GM21825 (cell line): ENCODE results near the gene DGKE.
A peak's percentile ranks its signal among the peaks of the same experiment; 100 is the strongest.

ENCODE experiments used
- ATAC-seq: cut with Tn5 transposase; IDR thresholded peaks from one replicate; pipeline ENCODE4 v1.9.1; 2021; ENCODE audit warnings: mild to moderate bottlenecking, moderate library complexity; ENCODE audit not compliant: unreplicated experiment

DGKE gene

DNA sequence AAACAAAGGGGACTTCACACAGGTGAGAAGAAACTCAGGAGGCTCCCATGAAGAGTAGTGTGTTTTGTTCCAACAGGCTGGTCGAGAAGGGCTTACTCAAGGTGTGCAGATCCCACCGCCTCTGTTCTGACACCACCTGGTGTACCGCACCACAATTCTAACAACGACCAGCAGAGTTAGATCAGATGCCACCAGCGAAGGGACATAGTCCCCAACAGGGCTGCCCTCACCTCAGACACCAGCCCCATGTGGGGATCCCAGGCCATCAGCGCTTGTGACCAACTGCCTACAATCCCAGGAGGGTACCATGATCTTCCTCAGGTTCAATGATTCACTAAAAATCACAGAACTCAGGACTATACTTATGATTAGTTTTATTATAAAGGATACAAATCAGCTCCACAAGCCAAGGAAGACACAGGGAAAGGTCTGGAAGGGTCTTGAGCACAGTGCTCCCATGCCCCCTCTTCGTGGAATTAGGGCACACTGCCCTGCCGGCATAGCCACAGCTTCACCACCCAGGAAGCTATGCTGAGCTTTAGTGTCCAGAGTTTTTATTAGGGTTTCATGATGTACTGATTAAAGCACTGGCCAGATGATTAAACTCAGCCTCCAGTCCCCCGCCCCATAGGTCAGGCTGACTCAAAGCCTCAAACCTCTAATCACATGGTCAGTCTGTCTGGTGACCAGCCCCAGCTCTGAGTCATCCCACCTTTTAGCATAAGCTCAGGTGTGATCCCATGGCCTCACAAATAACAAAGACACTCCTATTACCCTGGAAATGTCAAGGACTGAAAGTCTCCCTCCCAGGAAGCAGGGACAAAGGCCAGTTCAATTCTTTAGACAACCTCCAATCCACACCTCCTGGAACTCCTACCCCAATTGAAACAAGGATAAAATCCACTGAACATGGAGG lies 53.9 kb downstream of the DGKE start:
- no peak for ATAC-seq

DNA sequence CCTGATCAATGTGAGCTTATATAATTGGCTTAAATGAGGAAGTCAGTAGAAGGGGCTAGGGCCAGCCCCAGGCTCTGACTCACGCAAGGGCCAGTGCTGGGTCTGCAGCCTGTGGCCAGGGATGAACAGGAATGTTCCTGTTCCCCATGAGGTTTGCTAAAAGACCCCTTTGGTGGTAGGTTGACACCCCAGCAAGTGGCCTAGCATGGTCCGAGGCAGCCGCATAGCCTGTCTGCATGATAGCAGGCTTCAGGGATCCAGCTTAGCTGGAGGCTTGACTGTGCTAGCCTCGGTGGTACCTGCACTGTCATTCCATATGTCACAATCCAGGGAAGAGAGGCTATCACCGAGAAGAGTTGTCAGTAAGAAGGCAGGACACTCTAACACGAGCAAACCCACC lies 56.4 kb downstream of the DGKE start:
- ATAC-seq: no peak

DNA sequence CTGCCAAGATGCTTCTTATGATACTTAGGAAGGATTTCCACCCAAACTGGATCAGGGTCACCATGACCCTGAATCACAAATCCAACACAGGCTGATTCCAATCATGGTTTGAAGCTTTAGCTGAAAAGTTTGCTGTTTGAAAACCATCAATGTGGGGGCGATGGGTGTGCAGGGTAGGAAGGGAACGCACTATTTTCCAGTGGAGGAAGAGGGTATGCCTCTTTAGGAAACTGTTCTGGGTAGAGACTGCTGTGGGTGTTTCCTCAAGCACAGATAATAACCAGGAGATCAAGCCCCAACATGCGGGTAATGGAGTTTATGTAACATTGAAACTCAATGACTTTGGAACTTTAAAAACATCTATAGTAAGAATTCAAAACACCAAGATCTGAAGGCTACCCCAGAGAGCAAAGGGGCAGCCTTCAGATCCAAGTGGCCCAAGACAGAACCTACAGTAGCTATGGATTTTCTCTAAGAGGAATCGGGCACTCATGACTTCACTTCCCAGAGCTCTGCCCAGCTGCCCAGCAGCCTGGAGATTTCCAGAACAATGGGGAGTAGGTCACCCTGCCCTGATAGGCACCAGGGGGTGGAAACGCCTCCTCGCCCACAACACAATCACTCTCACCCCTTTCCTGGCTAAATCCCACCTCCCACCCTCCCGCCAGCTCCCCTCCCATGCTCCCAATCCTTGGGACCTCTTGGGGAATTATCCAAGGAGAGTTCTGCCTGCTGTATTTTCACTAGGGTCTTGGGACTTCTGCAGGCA lies 57.1 kb downstream of the DGKE start:
- no peak for ATAC-seq

DNA sequence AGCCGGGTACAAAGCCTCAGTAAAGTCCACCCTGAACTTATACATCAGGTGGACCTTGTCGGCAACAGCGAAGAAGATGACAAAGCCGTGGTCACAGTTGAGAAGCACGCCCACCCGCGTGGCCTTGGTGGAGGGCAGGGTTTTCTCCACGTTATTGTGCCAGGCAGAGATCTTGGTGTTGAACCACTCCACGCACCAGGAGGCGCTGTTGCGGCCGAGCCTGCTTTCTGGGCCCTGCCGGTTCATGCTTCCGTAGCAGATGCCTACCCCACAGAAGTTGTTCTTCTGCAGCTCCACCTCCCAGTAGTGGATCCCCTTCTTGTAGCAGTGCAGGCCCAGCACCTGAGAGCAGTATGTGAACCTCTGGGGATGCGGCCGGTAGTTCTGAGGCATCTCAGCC lies 57.8 kb downstream of the DGKE start:
- no peak for ATAC-seq

DNA sequence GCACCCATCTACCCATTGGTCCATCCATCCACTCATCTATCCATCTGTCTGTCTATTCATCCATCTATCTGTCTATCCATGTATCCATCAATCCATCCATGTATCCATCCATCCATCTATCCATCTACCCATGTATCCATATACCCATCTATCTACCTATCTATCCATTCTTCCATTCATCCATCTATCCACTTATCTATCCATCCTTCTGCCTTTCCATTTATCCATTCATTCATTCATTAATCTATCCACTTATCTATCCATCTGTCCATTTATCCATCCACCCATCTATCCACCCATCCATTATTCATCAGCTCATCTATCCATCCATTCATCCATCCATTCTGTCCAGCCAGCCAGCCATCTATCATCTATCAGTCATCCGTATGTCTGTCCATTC lies 58.4 kb downstream of the DGKE start:
- no peak for ATAC-seq

DNA sequence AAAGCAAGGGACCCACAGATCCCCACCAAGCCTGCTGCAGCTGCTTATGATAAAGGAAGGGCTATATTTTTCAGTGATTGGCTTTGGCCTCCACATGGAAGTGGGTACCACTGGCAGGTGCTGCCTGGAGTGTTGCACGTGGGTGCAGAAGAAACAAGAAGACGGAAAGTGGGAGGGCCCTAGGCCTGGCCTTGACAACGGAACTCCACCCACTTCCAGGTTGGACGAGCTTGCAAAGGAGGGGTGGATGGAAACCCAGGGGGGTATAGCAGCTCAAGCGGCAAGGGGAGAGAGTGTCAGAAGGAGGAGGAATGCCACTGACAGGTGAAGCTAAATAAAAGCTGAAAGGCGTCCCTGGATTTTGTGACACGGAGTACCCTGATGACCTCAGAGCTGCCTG lies 59.6 kb downstream of the DGKE start:
- ATAC-seq: no peak

DNA sequence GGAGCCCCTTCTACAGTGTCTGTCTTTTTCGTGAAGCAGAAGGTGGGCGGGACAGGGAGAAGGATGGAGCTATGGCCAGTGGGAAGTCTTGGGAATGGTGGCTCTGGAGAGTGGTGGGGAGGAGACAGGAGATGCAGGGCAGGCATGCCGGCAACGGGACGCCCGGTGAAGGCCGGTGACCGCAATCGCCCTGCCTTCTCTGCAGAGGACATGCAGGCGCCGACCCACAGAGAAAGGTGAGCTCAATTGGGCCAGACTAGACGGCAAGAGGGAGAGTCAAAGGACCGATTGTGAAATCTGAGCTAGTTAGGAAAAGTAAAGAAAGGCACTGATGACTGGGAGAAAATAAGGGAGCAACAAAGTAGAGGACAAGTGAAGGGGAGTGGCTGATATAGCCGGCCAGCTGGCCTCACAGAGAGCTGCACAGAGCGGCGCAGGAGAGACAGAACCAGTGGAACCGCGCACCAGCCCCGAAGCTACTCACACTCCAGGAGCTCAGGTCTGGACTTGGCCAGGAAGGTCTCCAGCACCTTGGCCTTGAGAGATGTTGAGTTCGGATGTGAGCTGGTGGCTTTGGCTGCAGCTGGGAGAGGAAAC lies 61.0 kb downstream of the DGKE start:
- no peak for ATAC-seq

DNA sequence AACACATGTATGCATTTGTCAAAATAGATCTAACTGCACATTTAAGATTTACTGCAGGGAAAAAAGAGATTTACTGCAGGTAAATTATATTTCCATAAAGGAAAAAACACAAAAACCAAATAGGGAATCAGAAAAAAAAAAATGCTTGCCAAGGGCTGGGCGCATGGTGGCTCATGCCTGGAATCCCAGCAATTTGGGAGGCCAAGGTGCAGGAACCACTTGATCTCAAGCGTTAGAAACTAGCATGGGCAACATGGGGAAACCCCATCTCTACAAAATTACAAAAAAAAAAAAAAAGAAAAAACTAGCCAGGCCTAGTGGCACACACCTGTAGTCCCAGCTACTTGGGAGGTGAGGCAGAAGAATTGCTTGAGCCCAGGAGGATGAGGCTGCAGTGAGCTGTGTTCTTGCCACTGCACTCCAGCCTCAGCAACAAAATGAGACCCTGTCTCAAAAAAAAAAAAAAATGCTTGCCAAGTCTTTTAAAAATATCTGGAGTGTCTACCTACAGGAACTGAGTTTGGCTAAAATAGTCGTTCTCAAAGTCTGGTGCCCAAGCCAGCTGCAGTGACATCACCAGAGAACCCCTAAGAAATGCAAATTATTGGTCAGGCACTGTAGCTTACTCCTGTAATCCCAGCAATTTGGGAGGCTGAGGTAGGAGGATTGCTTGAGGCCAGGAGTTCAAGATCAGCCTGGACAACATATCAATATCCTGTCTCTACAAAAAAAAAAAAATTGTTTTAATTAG lies 62.4 kb downstream of the DGKE start:
- no peak for ATAC-seq

DNA sequence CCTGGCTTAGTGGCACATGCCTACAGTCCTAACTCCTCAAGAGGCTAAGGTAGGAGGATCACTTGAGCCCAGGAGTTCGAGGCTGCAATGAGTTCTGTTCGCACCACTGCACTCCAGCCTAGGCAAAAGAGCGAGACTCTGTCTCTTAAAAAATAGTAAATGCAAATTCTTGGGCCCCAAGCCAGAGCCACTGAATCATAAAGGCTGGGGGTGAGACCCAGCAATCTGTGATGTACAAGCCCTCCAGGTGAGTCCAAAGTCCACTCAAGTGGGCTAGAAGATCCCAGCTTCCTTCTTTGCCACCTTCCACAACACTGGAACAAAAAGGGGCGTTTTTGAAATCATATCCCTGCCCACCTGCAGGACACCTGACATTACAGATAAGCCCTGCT lies 63.0 kb downstream of the DGKE start:
- ATAC-seq: no peak

DNA sequence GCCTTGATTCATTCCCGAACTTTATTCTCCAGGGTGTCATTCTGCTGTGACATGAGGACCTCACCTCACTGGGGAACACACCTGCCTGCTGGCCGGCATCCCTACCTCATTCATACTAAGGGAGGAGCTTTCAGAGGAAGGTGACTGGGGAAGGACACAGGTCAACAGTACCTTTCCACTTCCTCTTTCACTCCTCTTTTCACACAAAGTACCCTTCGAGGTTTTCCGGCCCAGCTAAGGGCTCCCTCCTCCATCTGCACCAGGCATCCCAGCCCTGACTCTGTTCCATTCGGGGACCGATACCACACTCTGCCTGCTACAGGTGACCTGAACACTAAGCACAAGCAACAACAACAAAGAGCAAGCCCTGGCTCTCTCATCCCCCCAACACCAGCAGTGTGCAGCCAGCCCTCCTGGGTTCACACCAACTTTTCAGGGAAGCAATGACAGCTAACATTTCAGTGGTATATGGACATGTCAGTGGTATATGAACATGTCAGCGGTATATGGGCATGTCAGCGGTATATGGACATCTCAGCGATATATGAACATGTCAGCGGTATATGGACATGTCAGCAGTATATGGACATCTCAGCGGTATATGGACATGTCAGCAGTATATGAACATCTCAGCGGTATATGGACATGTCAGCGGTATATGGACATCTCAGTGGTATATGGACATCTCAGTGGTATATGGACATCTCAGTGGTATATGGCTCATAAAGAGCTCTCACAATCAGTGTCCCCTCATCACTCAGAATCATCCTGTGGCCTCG lies 63.9 kb downstream of the DGKE start:
- ATAC-seq: no peak

DNA sequence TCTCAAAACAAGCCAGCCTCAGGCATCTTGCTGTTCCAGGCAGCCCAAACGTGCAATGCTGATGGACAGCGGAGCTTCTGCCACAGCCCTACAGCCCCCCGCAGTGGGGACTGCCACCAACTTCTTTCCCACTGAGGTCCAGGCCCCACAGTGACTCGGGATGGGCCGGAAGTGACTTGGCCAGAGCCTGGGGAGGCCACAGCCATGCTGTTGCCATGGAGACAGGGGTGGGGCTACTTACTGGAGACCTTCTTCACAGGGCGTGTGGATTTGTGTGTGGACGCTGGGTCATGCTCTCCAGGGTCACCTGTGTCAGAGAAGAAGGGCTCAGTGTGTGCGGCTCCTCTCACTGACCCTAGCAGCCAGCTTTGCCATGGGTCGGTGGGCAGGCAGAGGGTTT lies 64.9 kb downstream of the DGKE start:
- no peak for ATAC-seq

DNA sequence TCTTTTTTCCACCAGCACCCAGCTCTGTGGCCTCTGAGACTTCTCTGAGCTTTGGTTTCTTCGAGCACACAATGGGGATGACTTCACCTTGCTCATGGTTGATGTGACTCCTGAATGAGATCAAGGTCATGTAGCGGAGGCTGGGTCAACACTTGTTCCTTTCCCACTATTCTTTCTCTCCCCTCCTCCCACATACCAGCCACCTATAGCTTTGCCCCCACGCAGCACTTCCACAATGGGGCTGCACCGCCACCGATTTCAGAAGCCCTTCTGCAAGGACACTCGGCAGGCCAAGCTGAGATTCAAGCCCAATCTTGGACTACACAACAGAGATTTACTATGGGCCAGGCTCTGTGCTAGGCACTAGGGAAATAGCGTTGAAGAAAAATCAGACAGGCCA lies 65.5 kb downstream of the DGKE start:
- ATAC-seq: no peak

DNA sequence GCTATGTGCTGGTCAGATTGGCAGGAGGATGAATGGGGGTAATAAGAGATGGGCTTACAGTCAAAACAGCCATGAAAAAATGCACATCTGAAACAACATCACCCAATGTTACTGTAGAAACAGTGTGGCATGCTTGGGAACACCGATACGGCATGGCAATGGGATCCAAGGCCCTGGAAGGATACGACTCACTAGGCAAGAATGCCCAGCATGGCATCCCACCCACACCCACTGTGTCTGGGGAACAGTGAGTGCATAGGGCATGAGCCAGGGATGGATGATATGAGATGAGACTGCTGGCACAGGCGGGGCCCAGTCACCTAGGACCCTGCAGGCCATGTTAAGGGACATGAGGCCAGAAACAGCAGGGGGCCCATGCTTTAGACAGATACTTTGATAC lies 68.4 kb downstream of the DGKE start:
- ATAC-seq: no peak

DNA sequence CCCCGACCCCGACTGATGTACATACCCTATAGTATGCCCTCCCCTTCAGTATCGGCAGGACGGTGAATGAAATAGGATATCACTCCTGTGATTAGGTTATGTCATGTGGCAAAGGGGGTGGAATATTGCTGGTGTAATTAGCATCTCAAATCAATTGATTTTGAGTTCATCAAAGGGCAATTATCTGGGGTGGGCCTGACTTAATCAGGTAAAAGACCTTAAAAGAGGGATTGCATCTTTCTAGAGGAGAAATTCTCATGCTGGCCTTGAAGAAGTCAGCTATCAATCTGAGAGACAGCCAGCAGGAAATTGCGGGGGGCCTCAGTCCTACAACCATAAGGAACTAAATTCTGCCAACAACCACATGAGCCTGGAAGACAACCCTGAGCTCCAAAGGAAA lies 69.6 kb downstream of the DGKE start:
- no peak for ATAC-seq

DNA sequence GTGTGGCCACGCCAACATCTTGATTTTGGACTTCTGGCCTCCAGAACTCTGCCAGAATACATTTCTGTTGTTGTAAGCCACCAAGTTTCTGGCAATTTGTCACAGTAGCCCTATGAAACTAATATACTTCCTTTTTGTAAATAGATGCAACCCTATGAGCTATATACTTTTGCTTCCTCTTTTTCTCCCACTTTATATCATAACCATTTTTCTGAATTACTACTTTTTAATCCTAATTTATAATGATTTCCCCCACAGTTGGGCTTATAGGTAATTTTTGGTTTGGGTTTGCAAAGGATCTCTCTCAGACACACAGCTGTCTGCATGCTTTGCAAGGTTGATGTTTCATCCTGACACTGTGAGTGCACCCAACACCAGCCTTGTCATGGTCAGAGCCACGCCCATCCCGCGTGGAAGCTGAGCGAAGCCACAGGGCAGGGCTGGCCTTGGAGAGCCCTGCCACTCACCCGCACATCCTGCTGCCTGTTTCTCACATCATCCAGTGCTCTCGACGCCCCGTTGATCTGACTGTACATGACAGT lies 74.1 kb downstream of the DGKE start:
- ATAC-seq: peak; percentile 85

DNA sequence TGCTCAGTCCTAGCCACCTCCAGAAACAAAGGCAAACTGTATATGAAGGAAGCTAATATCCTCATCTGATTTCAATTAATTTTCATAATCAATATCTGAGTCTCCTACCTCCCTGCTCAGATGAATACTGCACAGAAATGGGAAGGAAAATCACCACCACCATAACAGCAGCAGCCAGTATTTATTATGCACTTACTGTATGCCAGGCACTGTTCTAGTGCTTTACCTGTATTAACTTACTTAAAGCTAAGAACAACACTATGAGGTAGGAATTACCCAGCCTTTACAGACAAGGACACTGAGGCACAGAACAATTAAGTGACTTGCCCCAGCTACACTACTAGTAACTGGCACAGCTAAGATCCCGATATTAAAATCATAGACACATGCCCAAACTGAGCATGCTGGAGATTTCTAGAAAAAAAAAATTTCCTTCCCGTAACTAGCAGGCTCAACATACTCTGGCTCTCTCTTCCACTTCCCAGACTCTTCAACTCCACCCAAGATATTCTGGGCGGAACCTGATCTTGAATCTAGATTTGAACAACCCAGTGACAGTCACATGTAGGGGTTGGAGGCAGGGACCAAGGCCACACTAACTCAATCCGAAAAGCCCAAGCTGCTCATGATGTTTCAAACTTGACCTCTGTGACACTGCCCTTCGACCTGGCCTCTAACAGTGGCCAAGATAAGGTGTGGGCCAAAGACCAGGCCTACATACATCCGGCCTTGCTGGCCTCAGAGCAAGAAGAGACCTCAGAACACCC lies 76.0 kb downstream of the DGKE start:
- ATAC-seq: no peak

DNA sequence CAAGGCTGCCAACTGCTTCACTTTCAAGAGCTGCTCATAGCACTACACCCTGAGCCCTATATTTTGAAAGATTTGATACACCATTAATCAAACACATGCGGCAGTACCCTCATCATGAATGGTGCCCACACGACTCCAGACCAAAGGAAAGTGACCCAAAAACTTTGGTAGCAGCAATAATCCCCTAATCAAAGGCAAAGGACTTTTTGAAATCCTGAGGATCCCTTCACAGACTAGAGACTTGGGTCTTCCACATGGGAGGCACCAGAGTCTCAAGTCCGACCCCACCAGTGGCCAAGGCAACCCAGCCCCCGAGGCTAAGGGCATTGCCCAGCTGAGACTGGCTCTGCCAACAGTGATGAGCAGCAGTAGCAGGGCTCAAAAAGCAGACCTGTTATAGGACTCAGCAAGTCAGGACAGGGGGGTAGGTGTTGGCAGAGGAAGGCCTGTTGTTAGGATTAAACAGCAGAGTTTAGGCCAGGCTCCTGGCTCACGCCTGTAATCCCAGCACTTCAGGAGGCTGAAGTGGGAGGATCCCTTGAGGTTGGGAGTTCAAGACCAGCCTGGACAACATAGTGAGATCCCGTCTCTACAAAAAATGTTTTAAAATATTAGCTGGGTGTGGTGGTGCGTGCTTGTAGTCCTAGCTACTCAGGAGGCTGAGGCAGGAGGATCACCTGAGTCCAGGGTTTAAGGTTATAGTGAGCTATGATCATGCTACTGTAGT lies 76.7 kb downstream of the DGKE start:
- no peak for ATAC-seq

DNA sequence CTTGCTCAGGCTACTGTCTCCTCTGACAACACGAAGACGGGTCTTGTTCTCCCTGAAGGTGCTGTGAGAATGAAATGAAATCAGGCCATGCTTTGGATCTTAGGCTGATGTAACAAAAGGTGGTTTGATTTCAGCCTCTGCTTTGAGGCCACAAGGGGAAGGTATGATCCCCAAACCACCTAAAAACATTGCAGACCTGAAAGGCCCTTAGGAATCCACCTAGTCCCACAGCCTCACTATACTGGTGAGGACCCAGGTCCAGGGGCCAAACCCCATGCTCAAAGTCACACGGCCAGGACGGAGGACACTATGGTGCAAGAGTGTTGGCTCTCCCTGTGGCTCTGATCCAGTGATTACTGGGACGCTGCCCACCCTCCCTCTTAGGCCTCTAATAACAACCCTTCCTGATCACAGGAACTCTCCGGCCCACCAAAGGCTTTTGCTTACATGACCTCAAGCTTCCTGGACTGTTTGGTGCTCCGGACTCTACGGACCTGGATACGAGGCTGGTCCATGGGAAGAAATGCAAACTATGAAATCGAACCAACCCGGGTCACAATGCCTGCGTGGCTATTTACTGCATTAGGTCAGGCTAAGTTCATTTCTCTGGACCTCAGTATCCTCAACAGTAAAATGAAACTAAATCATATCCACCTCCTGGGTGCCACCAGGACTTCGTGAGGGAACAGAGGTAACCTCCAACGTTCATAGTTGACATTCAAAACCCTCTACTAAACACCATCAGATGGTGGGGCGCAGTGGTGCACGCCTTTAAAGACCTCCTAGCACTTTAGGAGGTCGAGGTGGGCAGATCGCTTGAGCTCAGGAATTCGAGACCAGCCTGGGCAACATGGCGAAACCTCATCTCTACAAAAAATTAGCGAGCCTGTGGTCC lies 78.4 kb downstream of the DGKE start:
- ATAC-seq: no peak
